ENCODE results near the gene HACD4.
"Not testable (repeated sequence)": the region's sequence is repeated elsewhere in the genome, so short reads cannot be mapped to it uniquely, and the experiment has no call there.

DNA sequence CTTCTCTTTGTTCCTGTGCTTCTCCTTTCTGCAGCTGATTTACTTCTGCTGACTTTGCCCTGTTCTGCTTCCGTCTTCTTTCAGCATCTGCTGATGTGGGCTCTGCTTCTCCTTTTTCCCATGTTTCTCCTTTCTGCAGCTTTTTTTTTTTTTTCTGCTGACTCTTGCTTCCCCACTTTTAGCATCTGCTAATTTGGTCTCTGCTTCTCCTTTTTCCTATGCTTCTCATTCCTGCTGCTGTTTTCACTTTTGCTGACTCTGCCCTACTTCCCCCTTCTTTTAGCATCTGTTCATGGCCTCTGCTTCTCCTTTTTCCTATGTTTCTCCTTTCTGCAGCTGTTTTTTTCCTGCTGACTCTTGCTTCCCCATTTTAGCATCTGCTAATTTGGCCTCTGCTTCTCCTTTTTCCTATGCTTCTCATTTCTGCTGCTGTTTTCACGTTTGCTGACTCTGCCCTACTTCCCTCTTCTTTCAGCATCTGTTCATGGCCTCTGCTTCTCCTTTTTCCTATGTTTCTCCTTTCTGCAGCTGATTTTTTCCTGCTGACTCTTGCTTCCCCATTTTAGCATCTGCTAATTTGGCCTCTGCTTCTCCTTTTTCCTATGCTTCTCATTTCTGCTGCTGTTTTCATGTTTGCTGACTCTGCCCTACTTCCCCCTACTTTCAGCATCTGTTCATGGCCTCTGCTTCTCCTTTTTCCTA, 58.0 kb downstream of the HACD4 start:
- TF ChIP-seq, protein P1, sequence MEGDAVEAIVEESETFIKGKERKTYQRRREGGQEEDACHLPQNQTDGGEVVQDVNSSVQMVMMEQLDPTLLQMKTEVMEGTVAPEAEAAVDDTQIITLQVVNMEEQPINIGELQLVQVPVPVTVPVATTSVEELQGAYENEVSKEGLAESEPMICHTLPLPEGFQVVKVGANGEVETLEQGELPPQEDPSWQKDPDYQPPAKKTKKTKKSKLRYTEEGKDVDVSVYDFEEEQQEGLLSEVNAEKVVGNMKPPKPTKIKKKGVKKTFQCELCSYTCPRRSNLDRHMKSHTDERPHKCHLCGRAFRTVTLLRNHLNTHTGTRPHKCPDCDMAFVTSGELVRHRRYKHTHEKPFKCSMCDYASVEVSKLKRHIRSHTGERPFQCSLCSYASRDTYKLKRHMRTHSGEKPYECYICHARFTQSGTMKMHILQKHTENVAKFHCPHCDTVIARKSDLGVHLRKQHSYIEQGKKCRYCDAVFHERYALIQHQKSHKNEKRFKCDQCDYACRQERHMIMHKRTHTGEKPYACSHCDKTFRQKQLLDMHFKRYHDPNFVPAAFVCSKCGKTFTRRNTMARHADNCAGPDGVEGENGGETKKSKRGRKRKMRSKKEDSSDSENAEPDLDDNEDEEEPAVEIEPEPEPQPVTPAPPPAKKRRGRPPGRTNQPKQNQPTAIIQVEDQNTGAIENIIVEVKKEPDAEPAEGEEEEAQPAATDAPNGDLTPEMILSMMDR (IDR thresholded peaks at IDR 0.05; ENCODE audit: extremely low read depth in 1 of 2, insufficient read depth in 1 of 2, low read depth in 1 of 2, low read length in 2 of 2), result not testable (repeated sequence)
- TF ChIP-seq EZH2 (IDR thresholded peaks at IDR 0.05; ENCODE audit: borderline replicate concordance, low read depth, low read length, severe bottlenecking), result not testable (repeated sequence)
